GM13977 (cell line): ENCODE data around the gene CNTN4.

Experiments used
- DNase-seq: peaks from one replicate; pipeline ENCODE4 v3.0.0; 2012; ENCODE audit warnings: low spot score
- in situ Hi-C: fragments of 300-500 bp; cut with MboI; formaldehyde crosslinking; loops from one replicate; pipeline ENCODE4 v1.12.0; 2022; ENCODE audit warnings: low sequenced_read_pairs, low pct_unique_long_range_greater_than_20kb, mixed read lengths, inconsistent platforms; ENCODE audit not compliant: unreplicated experiment
- TF ChIP-seq, protein P1 (sequence below): IDR thresholded peaks from 2 replicates; pipeline ENCODE4 v1.5.1; 2012; ENCODE audit warnings: mild to moderate bottlenecking, control low read depth; ENCODE audit not compliant: insufficient read depth; ENCODE audit errors: extremely low read depth, missing control alignments

Gene CNTN4

DNA sequence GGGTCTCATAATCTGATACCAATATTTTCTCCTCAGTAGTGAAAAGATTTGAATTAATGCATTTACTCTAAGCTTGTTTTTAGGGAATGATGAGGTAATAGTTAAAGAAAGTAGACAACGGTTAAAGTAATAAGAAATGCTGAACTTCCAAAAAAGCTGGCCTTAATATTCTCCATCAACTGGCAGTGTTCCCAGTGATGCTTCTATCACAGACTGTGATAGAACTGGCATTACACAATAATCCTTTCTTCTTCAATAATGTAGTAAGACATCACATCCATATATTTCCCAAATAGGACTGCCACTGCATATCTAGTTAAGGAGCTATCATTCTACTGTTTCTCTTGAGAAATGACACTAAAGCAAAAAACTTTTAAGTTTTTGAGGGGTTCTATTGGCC, 822.8 kb downstream of the CNTN4 start:
- TF ChIP-seq, protein P1, sequence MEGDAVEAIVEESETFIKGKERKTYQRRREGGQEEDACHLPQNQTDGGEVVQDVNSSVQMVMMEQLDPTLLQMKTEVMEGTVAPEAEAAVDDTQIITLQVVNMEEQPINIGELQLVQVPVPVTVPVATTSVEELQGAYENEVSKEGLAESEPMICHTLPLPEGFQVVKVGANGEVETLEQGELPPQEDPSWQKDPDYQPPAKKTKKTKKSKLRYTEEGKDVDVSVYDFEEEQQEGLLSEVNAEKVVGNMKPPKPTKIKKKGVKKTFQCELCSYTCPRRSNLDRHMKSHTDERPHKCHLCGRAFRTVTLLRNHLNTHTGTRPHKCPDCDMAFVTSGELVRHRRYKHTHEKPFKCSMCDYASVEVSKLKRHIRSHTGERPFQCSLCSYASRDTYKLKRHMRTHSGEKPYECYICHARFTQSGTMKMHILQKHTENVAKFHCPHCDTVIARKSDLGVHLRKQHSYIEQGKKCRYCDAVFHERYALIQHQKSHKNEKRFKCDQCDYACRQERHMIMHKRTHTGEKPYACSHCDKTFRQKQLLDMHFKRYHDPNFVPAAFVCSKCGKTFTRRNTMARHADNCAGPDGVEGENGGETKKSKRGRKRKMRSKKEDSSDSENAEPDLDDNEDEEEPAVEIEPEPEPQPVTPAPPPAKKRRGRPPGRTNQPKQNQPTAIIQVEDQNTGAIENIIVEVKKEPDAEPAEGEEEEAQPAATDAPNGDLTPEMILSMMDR: no peak
- in situ Hi-C loops: no loop called here
- DNase-seq: no peak

DNA sequence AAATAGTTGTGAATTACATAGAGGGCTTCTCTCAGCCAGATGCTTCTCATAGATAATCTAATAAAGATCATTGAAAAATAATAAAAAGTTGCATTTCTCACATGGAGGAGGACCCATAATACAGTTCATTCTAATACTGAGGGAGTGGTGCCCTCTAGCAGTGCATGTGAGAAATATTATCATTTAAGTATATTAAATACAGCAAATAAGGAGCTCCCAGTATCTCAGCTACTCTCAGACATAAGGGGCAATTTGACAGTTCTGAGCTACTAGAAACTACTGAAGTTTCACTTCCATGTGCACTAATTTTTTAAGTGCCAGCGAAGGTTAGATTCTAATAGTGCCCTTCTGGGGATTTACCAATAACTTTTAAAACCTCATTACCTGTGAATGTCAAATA, 823.2 kb downstream of the CNTN4 start:
- TF ChIP-seq, protein P1: peak; percentile 59
- in situ Hi-C loops: no loop called here
- DNase-seq: peak; percentile 62

DNA sequence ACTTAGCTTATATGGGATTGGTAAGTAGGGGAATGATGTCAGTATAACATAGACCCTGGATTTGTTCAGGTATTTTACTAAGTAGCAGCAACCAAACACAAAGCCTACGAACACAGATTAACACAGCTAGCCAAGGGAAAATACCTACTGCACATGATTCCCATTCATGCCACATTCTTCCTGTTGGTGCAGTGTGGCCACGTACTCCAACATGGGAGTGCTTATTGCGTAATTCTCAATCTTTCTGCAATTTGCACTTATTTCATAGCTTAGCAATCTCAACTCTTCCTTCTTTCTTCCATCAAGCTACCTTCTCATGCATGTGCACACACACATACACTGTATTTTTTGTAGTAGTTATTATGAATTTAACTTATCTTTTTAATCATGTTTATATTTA, 824.7 kb downstream of the CNTN4 start:
- TF ChIP-seq, protein P1: no peak
- in situ Hi-C loops: no loop called here

DNA sequence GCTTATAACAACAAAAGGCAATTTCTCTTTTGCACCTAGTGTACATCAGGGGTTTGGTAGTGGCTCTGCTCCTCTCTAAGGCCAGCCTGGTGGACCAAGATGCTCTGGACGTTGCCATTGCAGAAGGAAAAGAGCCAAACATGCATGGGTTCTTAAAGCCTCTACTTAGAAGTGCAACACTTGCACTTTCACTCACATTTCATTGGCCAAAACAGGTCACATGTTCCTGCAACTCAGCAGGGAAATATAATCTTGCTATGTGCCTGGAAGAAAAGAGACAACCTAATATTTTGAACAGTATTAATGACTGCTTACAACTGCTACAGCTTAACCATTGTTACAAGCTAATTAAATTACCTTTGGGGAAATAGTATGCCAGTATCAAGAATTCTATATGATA, 828.6 kb downstream of the CNTN4 start:
- in situ Hi-C loops: no loop called here
- TF ChIP-seq, protein P1: no peak
- no peak for DNase-seq

More for the DNA sequence above, 824.7 kb downstream of the CNTN4 start:
- no peak for DNase-seq

DNA sequence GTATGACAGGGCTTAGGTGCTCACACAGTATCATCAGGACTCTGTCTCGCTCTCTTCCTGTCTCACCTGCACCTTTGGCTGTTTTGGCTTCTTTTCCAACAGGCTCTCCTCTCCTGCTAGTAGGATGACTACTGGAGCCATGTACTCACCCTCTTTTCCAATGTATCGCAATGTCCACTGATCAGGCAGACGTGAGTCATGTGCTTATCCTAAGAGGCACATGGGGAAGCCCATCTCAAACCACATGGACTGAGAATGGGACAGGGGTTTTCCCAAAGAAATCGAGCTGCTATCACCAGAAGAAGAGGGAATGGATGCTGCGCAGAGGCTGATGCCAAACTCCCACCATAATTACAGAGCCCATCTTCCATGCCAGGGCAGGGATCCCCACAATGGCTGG, 830.9 kb downstream of the CNTN4 start:
- DNase-seq: no peak
- in situ Hi-C loops: no loop called here
- TF ChIP-seq, protein P1: no peak

DNA sequence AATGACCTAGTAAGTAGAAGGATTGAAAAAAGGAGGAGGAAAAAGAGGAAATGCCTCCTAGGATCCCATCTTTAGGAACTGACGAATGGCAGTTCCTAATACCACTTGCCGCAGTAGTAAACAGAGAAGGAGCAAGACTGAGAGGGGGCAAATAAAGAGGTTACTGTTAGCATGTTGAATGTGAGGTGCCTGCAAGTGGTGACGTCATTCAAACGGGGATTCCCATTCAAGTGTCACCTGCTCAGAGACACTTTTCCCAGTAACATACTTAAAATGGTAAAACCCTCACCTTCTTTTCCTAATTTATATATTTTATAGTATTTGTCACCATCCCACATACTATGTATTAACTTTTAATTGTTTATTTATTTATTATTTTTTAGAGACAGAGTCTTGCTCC, 832.6 kb downstream of the CNTN4 start:
- peak; percentile 25 for DNase-seq
- in situ Hi-C loops: no loop called here
- TF ChIP-seq, protein P1: no peak

DNA sequence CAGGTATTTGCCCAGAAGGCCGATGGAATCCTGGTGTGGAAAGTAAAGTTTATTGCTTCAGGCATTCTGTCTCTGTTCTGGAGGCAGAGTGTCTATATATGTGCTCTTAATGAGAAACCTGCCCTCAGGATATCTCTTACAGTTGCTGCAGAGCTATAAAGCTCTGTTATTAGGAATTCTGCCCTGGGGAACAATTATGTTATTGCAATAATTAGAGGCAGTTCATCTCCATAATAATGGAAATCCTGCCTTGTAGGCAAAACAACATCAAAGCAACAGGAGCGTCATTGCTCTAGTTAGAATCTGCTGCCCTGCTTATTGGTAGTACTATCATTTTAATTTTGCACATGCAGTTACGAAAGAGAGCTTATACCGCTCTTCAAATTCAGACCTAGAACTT, 835.9 kb downstream of the CNTN4 start:
- TF ChIP-seq, protein P1: no peak
- DNase-seq: no peak
- in situ Hi-C loops: no loop called here
